ENCODE results near the gene NPAS3. TPM values are rescaled to one million over a fixed set of nuclear protein-coding genes. Genes with fewer than 3 reads are reported as not detected.

NPAS3 gene
- total RNA-seq, 6 donors from 2014 or later = 0.30 to 0.77 (median 0.59) TPM; not detected in 2

DNA sequence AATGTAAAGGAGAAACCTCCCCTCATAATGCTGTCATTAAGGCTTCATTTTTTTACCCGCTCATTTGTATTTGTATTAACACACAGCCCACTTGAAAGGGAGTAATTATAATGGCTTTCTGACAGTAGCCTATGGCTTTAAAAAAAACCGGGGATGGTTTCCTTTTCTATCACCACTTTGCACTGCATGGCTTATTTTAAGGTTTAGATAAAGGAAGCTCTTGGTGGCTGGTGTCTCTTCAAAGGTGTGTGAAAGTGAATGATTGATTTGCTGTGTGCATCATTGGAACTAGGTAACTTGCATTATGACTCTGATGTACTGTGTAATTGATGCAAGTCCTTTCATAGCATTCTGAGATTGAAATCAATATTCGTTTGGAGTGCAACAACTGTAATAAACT is 80.7 kb downstream of the NPAS3 start:
- ATAC-seq (ENCODE audit: low FRiP score in 2 of 2) = no peak
- Histone ChIP-seq H3K27ac (no peak overlapping the region), H3K4me3 (no peak overlapping the region), H3K27me3 (no peaks in the 10 kb centered on the region), H3K4me1 (no peaks in the 10 kb centered on the region), H3K36me3 (no peaks in the 10 kb centered on the region), H3K9me3 (no peaks in the 10 kb centered on the region)
- TF ChIP-seq POLR2AphosphoS5 (IDR thresholded peaks at IDR 0.05) (no peak), EP300 (IDR thresholded peaks at IDR 0.05) (no peak), POLR2A (IDR thresholded peaks at IDR 0.05) (no peak)
- WGBS, 2 donors = 72 to 74% methylated on average over 3 of the region's 3 CpGs
- no peak for DNase-seq

DNA sequence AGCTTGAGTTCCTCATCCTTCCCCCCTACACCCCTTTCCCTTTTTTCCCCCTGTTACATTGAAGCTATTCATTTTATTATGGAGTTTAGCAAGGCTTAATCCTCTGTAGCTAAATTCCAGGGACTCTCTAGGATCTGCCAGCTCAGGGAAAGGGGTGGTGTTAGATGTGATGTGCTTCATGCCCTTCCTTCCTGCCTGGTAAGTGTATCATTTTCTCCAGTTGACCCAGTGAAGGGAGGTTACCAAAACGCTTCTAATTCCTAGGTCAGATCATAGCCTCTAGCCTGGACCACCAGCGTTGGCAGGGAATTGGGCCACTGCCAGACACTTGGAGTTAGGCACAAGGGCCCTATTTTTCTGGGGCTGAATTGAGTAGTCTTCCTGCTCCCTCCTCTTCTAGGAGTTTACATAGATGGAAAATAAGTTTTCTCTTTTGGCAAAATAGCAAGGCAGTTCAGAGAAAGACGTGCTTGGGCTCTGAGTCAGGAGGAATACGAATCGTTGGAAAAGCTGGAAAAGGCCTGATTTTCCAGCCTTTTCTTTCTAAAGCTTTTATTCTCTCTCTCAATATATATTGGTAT is 88.3 kb downstream of the NPAS3 start:
- TF ChIP-seq, protein P1, sequence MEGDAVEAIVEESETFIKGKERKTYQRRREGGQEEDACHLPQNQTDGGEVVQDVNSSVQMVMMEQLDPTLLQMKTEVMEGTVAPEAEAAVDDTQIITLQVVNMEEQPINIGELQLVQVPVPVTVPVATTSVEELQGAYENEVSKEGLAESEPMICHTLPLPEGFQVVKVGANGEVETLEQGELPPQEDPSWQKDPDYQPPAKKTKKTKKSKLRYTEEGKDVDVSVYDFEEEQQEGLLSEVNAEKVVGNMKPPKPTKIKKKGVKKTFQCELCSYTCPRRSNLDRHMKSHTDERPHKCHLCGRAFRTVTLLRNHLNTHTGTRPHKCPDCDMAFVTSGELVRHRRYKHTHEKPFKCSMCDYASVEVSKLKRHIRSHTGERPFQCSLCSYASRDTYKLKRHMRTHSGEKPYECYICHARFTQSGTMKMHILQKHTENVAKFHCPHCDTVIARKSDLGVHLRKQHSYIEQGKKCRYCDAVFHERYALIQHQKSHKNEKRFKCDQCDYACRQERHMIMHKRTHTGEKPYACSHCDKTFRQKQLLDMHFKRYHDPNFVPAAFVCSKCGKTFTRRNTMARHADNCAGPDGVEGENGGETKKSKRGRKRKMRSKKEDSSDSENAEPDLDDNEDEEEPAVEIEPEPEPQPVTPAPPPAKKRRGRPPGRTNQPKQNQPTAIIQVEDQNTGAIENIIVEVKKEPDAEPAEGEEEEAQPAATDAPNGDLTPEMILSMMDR (IDR thresholded peaks at IDR 0.05) = no peak
- no peak for TF ChIP-seq POLR2AphosphoS5 (IDR thresholded peaks at IDR 0.05)
- TF ChIP-seq POLR2A (IDR thresholded peaks at IDR 0.05) = no peak
- TF ChIP-seq EP300 (IDR thresholded peaks at IDR 0.05) = no peak
- Histone ChIP-seq H3K9me3 (no peaks in the 10 kb centered on the region), H3K36me3 (no peaks in the 10 kb centered on the region), H3K27me3 (no peaks in the 10 kb centered on the region), H3K4me1 (no peaks in the 10 kb centered on the region), H3K27ac (no peak overlapping the region), H3K4me3 (no peak overlapping the region)
- DNase-seq = no peak
- ATAC-seq (ENCODE audit: low FRiP score in 2 of 2) = peak in 1 of 2 donors; percentile 56
- 56 to 67% methylated on average over 5 of the region's 5 CpGs for WGBS, 2 donors

DNA sequence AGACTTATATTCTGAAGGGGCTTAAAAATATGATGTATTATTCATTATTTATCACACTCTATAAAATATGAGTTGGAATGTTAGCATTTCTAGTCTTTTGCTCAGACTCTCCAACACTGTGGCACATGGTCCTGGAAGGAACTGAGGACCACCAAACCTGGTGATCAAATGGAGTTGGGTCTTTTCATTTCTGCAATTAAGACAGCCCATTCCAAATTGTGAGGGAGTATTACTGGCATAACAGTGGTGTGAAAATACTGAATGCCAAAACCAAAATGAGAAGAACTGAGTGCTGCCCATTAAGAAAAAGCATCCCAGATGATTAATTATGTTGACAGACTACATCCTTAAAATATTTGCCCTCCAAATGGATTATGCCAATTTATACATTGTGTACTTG is 90.8 kb downstream of the NPAS3 start:
- Histone ChIP-seq H3K9me3 (no peaks in the 10 kb centered on the region), H3K27ac (no peak overlapping the region), H3K27me3 (no peaks in the 10 kb centered on the region), H3K36me3 (no peaks in the 10 kb centered on the region), H3K4me1 (no peaks in the 10 kb centered on the region), H3K4me3 (no peak overlapping the region)
- no peak for DNase-seq
- no peak for TF ChIP-seq EP300 (IDR thresholded peaks at IDR 0.05)
- TF ChIP-seq, protein P1 (IDR thresholded peaks at IDR 0.05) = no peak
- no peak for TF ChIP-seq POLR2A (IDR thresholded peaks at IDR 0.05)
- no peak for TF ChIP-seq POLR2AphosphoS5 (IDR thresholded peaks at IDR 0.05)
- no peak for ATAC-seq (ENCODE audit: low FRiP score in 2 of 2)

DNA sequence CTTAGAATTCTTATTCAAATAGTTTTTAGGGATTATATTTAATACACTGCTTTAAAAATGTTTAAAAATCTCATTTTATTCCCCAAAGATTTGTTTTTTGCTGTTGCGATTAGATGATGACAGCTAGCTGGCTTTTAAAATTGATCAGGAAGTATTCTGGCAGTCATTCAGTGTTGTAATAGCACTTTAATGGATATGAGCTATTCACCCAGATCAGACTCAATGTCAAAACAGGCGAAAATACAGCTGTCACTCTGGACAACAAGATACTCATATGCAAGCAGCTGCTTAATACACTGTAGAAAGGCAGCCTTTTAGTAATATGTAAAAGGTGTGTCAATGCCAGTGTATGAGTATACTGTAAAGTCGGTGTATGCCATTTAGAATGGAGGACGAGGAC is 91.7 kb downstream of the NPAS3 start:
- 82 to 86% methylated on average over 4 of the region's 4 CpGs for whole genome bisulfite sequencing, 2 donors
- Histone ChIP-seq H3K36me3 (no peaks in the 10 kb centered on the region), H3K9me3 (no peaks in the 10 kb centered on the region), H3K4me1 (no peaks in the 10 kb centered on the region), H3K27ac (no peak overlapping the region), H3K27me3 (no peaks in the 10 kb centered on the region), H3K4me3 (no peak overlapping the region)
- TF ChIP-seq EP300 (IDR thresholded peaks at IDR 0.05) (no peak), POLR2A (IDR thresholded peaks at IDR 0.05) (no peak), POLR2AphosphoS5 (IDR thresholded peaks at IDR 0.05) (no peak)
- TF ChIP-seq, protein P1 (IDR thresholded peaks at IDR 0.05) = no peak
- ATAC-seq (ENCODE audit: low FRiP score in 2 of 2) (no peak), DNase-seq (no peak)

DNA sequence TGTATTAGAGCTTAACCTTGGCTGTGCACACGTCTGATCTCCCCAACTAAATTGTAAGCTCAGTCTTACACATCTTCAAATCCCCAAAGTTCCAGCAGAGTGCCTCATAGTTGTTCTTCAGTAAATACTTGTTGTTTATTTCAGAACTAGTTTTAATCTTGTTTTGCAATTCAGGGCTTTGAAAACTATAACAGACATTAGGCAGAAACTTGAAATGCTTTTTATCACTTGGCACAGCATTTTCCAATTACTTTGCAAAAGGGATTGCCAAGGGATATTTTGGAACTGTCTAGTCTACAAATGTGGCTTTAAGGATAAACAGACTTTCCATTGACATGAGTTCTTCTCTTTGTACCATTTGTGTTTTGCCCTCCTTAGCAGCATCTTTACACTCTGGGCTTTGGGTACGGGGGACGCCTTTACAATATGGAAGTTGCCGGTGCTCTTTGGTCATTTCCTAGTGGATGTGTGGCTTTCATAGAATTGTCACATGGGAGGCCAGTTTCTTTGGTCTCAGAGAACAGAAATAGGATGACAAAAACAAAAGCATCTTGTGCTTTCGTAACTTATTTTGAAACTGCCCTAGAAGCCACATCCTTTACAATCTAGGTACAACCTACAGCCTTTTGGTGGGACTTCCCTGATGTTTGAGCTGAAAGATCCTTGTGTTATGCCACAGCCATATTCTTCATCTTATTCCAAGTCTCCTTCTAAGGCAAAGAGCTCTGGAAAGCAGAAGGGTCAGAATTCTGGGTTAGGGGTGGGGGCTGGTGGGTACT is 96.9 kb downstream of the NPAS3 start:
- no peaks in the 10 kb centered on the region for H3K4me1 ChIP-seq
- no peaks in the 10 kb centered on the region for H3K36me3 ChIP-seq
- no peak overlapping the region for H3K4me3 ChIP-seq
- ATAC-seq (ENCODE audit: low FRiP score in 2 of 2) (no peak), DNase-seq (no peak)
- no peaks in the 10 kb centered on the region for H3K27me3 ChIP-seq
- TF ChIP-seq POLR2AphosphoS5 (IDR thresholded peaks at IDR 0.05) (no peak), EP300 (IDR thresholded peaks at IDR 0.05) (no peak), POLR2A (IDR thresholded peaks at IDR 0.05) (no peak)
- TF ChIP-seq, protein P1 (IDR thresholded peaks at IDR 0.05) = no peak
- 79% methylated on average over 5 of the region's 5 CpGs for WGBS, 2 donors
- no peaks in the 10 kb centered on the region for H3K9me3 ChIP-seq
- no peak overlapping the region for H3K27ac ChIP-seq
